ENCODE data around the gene PRMT7.

GRCh38 chr16:68395815-68396214, 85.0 kb downstream of the PRMT7 start:
- TF ChIP-seq POLR2A (IDR thresholded peaks at IDR 0.05) (no peak), CTCF (IDR thresholded peaks at IDR 0.05) (no peak), EP300 (IDR thresholded peaks at IDR 0.05) (no peak)

All from ovary (tissue), 3 donors.